DMS 273 (cell line): ENCODE results near the gene TMEM231.

Source experiments
- DNase-seq: peaks from one replicate; lab custom pipeline; 2025; ENCODE audit not compliant: unreplicated experiment; lab: John Stamatoyannopoulos, UW

Gene TMEM231

DNA sequence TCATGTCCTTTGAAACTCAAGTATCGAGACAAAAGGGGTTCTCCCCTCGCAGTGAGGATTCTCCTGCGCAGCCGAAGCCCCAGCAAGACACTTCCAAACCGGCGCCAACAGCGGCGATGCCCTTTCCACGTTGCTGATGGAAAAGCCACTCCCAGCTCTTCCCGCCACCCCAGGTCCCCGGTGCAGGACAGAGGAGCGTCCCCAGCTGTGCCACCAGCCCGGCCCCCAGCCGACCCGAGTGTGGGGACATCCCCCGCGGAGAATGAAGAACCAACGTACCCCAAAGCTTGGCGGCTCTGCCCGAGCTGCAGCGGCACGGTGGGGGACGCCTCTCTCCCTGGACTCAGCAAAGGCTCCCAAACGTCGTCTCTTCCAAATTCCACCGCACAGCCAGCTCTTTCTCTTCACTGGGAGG, 61.4 kb downstream of the TMEM231 start:
- peak; percentile 47 for DNase-seq

DNA sequence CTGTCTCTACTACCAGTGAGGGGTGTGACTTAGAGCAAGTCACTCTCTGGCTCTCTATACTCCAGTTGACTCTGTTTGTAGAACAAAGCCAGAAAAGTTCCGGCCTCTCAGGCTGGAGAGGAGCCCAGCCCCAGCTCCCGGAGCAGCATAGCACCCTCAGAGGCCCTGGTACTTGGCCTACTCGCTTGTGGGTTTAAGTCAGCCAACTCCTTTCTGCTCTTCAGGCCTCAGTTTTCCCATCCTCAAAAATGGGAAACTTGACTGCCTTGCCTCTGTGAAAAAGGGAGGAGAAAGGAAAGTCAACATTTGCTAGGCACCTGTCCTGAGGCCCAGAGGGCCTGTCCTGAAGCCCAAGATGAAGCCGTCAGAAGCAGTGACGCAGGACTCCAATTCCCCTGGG, 61.9 kb downstream of the TMEM231 start:
- DNase-seq, result no peak

DNA sequence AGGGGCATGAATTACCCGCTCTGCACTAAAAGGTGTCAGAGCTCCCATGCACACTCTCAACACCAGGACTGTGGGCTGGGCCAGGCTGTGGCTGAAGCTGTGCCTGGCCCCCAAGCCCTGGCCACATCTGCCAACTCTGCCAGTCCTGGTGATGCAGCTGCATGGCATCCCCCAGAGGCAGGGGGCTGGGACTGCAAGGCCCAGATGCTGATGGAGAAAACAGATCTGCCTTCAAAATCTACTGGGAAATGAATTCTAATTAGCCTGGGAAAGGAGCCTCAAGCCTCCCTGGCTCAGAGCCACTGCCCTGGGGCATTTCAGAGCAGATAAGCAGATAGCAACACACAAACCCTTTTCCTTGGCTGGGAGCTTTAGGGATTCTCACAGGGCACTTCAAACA, 64.2 kb downstream of the TMEM231 start:
- DNase-seq, result peak; percentile 95

DNA sequence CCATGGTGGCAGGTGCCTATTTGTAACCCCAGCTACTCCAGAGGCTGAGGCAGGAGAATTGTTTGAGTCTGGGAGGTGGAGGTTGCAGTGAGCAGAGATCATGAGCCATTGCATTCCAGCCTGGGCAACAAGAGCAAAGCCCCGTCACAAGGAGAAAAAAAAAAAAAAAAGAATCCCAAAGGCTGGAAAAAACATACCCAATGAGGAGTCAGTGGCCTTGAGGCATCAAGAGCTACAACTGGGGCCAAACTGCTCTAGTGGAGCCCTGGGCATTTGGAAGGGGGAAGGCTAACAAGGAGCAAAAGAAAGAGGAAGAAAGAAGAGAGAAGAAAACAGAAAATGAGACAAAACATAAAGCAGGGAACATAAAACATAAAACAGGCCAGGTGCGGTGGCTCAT, 67.7 kb downstream of the TMEM231 start:
- DNase-seq, result no peak
